GM18499 (cell line): Measurements from ENCODE around the gene CDCA7.
"Not testable (repeated sequence)": the region's sequence is repeated elsewhere in the genome, so short reads cannot be mapped to it uniquely, and the experiment has no call there.

Experiments used
- ATAC-seq: cut with Tn5 transposase; IDR thresholded peaks from one replicate; pipeline ENCODE4 v1.9.1; 2021; ENCODE audit warnings: moderate number of reproducible peaks; ENCODE audit not compliant: insufficient read depth, unreplicated experiment

Gene CDCA7

DNA sequence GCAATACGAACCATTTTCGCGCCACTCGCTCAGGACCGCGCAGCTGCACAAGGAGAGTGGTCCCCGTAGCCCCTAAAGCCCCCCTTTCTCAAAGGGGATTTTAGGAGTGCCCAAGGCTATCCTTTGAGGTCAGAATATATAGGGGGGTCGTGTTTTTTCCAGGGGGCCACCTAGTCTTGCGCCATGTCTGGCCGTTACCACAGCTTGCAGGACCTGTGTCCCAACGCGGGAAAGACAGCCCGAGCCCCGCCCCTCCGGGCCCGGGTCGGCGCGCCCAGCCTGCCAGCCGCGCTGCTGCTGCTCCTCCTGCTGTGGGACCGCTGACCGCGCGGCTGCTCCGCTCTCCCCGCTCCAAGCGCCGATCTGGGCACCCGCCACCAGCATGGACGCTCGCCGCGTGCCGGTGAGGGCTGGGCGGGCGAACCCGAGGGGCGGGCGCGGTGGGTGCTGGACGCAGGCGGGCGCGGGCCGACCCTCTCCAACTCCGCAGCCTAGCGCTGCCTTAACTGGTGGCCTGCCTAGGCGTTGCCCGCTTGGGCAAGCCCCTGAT lies at the start of gene CDCA7:
Gene CDCA7, plus strand, starts transcription at position 291 of the 550 bp plus-strand sequence. Its CDS starts 92 bp downstream, at position 383.
- ATAC-seq, result no peak

DNA sequence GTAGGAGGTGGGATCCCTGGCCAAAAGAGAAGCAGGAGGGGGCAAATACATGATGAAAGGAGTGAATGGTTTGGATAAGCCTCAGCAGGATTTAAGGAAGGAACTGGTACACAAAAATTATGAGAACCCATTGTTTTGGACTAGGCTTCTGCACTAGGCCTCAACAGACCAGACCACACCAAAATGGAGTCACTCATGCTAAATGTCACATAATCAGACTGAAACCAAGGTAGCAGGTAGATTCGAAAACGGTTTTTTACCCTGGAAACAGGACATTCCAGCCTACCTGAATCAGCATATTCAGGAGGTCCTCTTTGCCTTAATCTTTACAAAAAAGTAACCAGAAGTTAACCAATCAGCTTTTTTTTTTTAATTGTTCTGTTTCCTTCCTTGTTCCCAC lies 49.4 kb upstream of the CDCA7 start:
- ATAC-seq, result no peak

DNA sequence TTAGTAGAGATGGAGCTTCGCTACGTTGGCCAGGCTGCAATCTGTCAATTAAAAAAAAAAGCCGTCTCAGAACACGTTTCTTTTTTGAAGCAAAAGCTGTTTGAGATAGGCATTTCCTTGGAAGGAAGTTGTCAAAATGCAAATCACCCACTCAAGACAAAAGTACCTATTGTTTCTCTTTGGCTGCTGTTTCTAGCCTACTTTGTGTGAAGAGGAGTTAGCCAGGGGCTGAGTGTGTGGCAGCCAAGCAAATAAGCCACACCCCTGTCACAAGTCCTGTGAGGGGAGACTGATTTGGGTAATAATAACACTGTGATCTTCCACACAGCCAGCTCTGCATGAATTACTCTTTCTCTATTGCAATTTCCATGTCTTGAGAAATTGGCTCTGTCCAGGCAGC lies 47.4 kb upstream of the CDCA7 start:
- peak; percentile 65 for ATAC-seq

GRCh38 chr2:173309370-173309769 lies 45.3 kb upstream of the CDCA7 start:
- not testable (repeated sequence) for ATAC-seq

- no peak for ATAC-seq
Observed at GRCh38 chr2:173311844-173312606, 42.6 kb upstream of the CDCA7 start.

GRCh38 chr2:173323371-173323770 lies 31.3 kb upstream of the CDCA7 start:
- ATAC-seq, result no peak

GRCh38 chr2:173326806-173327205 lies 27.9 kb upstream of the CDCA7 start:
- ATAC-seq, result no peak

- no peak for ATAC-seq
Observed at GRCh38 chr2:173327421-173327820, 27.3 kb upstream of the CDCA7 start.

GRCh38 chr2:173333003-173333402 lies 21.7 kb upstream of the CDCA7 start:
- not testable (repeated sequence) for ATAC-seq

GRCh38 chr2:173339807-173340206 lies 14.9 kb upstream of the CDCA7 start:
- no peak for ATAC-seq

- ATAC-seq, result no peak
Observed at GRCh38 chr2:173343921-173344320, 10.8 kb upstream of the CDCA7 start.

DNA sequence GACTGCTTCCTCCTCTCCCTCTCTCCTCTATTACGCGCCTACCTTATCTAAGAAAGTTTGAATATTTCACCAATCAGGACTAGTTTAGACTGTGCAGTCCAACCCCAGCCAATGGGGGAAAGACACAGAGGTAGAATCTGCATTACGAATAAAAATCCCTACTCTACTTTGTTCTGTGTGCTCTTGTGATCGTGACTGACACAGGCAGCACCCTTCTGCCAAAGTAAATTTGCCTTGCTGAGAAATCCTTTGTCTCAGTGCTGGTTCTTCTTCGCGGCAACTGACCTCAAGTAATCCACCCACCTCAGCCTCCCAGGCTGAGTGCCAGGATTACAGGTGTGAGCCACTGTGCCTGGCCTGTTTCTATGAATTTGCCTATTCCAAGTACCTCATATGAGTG lies 8.6 kb upstream of the CDCA7 start:
- no peak for ATAC-seq

GRCh38 chr2:173347305-173348168 lies 7.1 kb upstream of the CDCA7 start:
- no peak for ATAC-seq

- no peak for ATAC-seq
Observed at GRCh38 chr2:173349287-173349686, 5.4 kb upstream of the CDCA7 start.

DNA sequence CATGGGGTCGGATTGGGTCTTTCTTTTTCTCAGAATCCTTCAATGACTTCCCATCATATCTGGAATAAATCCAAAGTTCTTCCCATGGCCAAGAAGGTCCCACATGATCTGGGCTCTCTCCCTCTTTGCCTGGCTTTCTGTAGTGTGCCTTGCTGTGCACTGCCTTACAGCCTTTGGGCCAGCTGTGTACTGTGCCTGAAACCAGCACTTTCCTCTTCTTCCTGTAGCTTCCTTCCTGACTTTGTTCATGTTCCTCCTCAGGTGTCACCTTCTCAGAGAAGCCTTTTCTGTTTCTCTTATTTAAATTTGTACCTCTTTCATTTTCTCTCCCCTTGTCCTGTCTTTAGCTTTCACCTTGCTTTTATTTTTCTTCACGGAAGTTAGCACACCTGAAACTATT lies 4.3 kb upstream of the CDCA7 start:
- no peak for ATAC-seq

DNA sequence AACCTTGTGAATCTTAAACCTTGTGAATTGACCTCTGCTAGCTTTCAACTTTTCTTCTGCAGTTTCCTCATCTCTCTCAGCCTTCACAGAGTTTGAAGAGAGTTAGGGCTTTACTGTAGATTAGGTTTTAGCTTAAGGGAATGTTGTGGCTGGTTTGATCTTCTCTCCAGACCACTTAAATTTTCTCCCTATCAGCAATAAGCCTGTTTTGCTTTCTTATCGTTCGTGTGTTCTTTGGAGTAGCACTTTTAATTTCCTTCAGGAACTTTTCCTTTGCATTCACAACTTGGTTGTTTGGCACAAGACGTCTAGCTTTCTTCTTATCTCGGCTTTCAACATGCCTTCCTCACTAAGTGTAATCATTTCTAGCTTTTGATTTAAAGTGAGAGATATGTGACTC lies 2.8 kb upstream of the CDCA7 start:
- no peak for ATAC-seq

GRCh38 chr2:173353556-173353955 lies 1.1 kb upstream of the CDCA7 start:
- ATAC-seq, result no peak

DNA sequence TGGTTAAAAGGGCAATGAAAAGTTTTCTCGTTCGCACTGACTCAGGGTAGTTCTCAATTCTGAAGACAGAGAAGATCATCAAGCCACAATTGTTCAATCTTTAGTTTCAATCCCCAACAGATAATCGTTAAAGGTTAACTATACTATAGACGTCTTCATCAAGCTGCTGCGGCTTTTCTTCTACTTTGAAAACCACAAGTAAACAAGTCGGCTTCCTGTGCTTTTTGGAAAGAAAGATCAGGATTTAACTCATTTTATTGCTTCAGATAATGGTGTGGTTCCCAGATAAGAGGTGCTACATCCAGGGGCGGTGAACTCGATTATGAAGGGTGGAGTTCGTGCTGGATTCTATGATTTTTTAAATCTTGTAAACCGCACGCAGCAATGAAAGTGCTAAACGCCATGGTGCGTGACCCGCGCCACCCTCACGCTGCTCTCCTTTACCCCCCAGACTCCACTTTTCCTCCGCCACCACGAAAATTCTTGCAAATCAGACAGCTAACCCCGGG lies 545 bp upstream of the CDCA7 start:
- no peak for ATAC-seq

DNA sequence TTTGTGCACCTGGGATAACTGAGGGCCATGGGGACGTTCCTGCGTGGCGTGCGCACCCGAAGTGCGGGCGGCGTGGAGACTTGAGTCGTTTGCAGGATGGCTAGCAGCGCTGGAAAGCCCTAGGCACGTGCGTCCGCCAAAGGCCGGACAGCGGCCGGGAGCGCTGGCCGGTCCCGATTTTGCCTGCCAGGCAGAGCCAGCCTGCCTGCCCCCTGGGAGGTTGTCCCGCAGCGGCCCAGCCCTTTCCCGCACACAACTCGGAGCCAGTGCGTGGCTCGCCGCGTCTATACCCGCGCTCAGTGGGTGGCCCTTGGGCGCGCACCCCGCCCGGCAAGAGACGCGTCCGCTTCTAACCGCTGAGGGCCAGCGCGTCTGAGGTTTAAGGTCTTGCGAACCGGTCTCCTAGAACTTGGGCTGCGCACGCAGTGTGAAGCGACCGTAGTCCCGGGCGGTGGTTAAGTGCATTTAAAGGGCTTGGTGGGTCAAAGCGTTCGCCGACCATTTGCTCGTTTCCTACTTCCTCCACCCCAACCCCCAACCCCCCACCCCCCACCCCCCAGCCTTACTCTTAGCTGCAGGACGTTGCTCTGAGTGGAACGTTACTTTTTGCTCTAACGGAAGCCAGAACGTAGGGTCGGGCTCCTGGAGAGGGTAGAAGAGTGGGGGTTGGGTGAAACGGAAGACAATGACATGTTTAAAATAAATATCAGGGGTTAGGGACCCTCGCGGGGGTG lies 627 bp downstream of the CDCA7 start:
- ATAC-seq, result no peak

DNA sequence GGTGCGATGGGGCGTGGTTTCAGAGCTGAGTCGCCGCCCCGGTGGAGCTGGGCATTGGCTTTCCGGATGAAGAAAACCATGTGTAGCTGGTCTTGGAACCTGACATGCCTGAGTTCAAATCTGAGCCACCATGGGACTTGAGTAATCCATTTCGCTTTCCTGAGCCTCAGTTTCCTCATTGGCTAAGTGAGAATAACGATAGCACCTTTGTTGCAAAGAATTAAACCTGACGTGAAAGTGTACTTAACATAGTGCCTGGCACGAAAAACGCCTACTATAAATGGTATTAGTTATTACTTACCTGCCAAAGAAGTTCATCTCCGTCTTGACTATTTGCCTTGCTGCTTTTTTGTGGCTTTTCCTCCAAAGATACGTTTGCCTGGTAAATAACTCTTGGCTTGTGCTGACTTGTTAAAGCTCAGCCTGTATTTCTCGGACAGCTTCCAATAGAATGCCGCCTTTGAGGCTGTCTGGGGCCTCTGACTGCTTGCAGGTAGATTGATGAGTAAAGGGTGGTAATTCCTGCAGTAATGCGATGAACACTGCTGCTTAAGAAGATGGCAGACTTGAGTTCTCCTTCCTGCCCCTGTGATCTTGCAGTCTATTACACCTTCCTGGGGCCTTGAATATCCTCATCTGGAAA lies 1.3 kb downstream of the CDCA7 start:
- no peak for ATAC-seq
